Stimulated activated CD8-positive, alpha-beta memory T cell treated with anti-CD3 and anti-CD28 coated beads, Interleukin-12 subunit alpha, Interleukin-12 subunit beta, amount 100 ng/mL, for 1 hour (primary cell): ENCODE data around the gene TTLL8.
"Not testable (repeated sequence)": the region's sequence is repeated elsewhere in the genome, so short reads cannot be mapped to it uniquely, and the experiment has no call there.

ENCODE experiments used
- DNase-seq: peaks from one replicate; pipeline ENCODE4 v3.0.0-alpha.2; 2020; ENCODE audit warnings: low read depth

TTLL8 gene

DNA sequence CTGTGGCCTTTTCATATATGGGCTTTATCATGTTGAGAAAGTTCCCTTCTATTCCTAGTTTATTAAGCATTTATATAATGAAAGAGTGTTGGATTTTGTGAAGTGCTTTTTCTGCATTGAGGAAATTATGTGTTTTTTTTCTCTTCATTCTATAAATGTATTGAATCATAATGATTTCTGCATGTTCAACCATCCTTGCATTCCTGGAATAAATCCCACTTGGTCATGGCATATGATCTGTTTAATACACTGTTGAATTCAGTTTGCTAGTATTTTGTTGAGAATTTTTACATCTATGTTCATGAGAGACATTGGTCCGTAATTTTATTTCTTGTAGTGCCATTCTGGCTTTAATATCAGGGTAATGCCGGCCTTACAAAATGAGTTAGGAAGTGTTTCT is 71.8 kb downstream of the TTLL8 start:
- no peak for DNase-seq

DNA sequence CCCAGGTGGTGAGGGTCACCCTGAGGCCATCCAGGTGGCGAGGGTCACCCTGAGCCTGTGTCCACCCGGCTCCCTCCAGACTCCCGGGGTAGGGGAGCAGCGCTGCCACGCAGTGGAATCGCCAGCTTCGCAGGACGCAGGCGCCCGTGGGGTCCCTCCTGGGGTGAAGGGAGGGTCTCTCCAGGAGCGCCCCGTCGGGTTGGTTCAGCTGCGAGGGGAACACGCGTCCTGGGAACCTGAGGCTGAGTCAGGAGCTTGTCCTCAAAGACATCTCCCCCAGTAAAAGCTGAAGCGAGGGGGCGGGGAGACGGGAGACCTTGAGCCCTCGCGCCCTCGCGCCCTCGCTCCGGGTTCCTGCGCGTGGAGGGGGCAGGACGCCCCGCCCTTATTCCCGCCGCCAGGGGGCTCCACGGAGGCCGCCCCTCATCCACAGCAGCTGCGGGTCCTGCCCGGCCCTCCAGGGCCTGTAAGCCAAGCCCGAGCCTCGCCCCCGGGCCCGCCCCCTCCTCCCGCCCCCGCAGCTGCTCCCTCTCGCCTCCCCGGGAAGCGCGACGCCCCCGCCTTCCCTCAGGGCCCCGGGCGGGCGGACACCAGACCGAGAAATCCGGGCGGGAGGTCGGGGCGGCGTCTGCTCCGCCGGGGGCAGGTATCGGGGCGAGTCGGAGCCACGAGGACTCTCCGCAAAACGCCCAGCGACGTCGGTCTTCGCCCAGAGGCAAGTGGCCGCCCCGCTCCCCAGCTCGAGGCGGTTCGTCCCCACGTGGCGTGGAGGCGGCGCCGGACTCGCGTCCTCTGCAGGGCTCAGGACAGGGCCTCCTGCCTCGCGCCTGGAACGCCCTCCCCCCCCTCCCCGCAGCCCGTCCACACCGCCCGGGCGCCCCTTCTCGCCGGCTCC is 74.7 kb downstream of the TTLL8 start:
- no peak for DNase-seq

DNA sequence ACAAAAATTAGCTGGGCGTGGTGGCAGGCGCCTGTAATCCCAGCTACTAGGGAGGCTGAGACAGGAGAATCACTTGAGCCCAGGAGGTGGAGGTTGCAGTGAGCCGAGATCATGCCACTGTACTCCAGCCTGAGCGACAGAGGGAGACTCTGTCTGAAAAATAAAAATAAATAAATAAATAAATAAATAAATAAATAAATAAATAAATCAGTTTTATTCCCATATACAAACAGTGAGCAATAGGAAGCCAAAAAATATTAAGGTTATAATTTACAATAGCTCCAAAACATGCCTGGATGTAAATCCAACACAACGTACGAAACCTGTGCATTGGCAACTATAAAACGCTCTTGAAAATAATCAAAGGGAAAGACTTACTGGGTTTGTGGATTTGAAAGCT is 76.3 kb downstream of the TTLL8 start:
- not testable (repeated sequence) for DNase-seq

DNA sequence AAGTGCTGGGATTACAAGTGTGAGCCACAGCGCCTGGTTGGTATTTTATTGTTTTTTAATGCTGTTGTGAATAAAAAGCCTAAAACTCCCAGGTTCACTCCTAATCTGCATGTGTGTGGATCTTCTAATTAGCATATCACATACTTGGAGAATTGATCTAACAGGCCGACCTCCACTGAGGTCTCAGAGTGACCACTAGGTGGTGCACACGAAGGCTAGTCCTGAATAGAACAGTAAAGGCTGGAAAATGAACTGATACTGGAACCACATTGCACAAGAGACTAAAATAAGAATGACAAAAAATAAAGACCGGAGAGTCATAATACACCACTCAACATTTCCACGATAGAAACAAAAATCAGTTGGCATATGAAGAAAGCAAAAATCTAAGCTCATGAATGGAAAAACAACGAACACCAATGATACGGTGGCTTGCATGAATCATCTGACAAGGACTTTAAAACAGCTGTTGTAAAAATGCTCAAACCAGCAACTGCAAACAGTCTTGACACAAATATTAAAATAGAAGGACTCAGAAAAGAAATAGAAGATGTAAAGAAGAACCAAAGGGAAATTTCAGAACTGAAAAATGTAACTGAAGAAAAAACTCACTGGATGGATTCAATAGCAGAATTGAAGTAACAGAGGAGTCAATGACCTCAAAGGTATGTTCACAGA is 78.4 kb downstream of the TTLL8 start:
- DNase-seq = no peak

DNA sequence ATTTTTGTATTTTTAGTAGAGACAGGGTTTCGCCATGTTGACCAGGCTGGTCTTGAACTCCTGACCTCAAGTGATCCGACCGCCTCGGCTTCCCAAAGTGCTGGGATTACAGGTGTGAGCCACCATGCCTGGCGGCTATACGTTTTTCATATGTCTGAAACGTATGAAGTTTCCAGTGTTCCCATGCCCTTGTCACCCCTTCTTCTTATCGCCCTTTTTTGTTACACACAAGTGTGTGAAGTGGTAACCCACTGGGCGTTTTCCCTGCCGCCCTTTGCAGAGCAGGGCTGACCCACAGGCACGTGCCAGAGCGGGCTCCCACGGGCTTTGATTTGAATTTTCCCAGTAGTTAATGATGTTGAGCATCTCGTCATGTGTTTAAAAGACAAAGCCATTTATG is 80.5 kb downstream of the TTLL8 start:
- no peak for DNase-seq

DNA sequence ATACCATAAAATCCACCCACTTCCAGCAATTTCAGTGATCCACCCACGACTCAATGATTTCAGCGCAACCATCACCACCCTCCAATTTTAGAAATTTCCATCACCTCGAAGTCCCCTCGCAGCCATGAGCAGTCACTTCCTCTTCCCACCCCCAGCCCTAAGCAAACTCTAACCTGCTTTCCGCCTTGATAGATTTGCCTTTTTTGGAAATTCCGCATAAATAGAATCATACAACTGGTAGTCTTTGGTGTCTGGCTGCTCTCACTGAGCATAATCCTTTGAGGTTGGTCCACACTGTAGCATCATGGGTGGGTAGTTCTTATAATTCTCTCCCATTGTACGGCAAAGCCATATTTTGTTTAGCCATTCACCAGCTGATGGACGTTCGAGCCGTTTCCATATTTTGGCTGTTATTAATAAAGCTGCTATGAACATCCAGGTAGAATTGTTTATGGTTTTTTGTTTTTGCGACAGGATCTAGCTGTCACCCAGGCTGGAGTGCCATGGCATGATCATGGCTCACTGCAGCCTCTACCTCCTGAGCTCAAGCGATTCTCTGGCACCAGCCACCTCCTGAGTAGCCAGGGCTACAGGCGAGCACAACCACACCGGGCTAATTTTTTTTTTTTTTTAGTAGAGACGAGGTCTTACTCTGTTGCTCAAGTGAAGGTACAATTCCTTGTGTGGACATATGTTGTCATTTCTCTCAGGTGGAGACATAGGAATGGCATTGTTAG is 81.5 kb downstream of the TTLL8 start:
- no peak for DNase-seq

DNA sequence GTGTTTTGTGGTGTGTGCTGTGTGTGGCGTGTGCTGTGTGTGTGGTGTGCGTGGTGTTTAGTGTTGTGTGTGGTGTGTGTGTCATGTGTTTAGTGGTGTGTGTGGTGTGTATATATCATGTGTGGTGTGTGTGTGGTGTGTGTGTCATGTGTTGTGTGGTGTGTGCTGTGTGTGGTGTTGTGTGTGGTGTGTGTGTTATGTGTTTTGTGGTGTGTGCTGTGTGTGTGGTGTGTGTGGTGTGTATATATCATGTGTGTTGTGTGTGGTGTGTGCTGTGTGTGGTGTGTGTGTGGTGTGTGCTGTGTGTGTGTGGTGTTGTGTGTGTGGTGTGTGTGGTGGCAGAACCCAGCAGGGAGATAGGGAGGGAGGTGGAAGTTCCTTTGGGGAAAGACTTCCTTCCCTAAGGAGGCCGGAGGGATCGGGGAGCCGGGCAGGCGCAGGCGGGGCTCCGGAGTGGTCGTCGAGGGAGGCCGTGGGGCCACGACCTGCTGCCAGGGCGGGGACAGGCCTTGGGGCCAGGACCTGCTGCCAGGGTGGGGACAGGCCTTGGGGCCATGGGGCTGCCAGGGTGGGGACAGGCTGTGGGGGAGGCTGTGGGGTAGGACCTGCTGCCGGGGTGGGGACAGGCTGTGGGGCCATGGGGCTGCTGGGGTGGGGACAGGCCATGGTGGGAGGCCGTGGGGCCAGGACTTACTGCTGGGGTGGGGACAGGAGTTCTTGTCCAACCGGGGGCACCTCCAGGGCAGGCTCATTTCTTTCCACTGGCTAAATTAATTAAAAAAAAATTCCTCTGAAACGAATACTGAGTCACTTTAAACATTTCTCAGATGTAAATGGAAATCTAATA is 82.3 kb downstream of the TTLL8 start:
- DNase-seq = no peak

DNA sequence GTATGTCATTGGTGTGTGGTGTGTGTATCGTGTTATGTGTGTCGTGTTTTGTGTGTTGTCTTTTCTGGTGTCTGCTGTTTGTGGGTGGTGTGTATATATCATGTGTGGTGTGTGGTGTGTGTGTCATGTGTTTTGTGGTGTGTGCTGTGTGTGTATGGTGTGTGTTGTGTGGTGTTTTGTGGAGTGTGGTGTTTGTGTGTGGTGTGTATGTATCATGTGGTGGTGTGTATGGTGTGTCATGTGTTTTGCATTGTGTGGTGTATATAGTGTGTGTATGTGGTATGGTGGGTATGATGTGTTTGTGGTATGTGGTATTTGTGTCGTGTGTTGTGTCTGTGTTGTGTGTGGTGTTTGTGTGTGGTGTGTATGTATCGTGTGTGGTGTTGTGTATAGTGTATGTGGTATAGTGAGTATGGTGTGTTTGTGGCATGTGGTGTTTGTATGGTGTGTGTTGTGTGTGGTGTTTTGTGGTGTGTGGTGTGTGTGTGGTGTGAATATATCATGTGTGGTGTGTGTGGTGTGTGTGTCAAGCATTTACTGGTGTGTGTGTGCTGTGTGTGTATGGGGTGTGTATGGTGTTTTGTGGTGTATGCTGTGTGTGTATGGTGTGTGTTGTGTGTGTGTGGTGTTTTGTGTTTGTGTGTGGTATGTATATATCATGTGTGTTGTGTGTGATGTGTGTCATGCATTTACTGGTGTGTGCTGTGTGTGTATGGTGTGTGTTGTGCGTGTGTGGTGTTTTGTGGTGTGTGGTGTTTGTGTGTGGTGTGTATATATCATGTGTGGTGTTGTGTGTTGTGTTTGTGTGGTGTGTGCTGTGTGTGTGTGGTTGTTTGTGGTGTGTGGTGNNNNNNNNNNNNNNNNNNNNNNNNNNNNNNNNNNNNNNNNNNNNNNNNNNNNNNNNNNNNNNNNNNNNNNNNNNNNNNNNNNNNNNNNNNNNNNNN is 84.8 kb downstream of the TTLL8 start:
- no peak for DNase-seq

DNA sequence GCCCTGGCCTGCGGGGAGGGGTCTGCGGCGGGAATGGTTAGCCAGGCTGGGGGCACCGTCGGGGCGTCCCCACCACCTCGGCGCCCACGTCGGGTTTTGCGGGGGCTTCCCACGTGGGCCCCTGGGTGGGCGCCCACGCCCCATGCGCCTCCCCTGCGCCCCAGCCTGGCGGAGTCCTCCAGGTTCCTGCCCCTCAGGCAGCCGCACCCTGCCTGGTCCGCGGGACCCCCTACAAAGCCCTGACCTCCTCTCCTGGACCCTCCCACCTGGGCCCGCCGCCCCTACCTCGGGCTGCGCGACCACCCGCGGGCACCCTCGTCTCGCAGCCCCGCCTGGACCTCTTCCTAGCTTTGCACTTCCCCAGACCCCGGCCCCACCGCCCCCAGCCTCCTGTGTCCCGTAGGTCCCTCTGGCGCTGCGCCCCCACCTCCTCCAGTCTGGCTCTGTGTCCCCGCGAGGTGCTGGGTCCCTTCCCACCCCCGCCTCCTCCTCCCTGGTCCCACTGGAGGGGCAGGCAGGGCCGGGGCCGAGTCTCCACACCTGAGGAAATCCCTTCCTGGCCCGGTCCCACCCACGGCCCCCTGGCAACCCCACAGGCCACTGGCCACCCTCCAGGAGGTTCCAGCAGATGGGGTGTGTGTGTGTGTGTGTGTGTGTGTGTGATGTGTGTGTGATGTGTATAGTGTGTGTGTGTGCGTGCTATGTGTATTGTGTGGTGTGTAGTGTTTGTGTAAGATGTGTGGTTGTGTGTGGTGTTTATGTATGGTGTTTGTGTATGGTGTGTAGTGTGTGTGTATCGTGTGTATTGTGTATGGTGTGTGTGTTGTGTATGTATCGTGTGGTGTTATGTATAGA is 85.7 kb downstream of the TTLL8 start:
- no peak for DNase-seq

DNA sequence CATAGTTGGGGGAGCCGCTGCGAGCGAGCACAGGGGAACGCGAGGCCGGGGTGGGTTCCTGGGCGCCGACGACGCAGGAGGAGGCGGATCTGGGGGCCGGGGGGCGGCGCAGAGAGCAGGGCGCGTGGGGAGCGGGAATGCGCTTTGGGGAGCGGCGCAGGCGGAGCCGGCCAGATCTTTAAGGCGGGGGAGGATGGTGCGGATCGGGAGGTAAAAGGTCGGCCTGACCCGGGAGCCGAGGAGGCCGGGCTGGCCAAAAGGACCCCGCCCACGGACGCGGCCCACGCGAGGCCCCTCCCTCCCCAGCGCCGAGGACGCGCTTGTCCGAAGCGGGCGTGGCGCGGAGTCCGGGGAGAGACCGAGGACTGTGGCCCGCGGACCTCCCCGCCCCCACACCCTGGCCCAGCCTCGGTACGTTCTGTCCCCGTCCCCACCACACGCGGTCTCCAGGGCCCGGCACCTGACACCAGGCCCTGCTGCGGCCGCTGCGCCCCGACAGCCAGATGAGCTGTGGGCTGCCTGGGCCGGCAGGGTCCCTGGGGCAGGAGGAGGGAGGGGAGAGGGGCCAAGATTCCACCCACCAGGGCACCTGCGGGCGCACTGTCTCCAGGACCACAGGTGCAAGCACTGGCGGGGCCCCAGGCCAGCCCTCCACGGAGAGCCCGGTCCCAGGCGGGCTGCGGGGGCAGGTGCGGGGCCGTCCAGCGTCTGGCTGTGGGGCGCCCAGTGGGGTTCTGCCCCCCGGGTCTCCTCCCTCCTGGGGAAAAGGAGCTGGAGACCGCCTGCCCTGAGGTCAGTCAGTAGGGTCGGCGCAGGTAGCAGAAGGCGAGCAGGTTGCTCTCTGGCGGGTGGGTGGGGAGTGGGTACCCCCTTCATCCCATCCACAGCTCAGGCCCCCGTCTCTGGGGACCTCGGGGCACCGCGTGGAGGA is 86.6 kb downstream of the TTLL8 start:
- no peak for DNase-seq

DNA sequence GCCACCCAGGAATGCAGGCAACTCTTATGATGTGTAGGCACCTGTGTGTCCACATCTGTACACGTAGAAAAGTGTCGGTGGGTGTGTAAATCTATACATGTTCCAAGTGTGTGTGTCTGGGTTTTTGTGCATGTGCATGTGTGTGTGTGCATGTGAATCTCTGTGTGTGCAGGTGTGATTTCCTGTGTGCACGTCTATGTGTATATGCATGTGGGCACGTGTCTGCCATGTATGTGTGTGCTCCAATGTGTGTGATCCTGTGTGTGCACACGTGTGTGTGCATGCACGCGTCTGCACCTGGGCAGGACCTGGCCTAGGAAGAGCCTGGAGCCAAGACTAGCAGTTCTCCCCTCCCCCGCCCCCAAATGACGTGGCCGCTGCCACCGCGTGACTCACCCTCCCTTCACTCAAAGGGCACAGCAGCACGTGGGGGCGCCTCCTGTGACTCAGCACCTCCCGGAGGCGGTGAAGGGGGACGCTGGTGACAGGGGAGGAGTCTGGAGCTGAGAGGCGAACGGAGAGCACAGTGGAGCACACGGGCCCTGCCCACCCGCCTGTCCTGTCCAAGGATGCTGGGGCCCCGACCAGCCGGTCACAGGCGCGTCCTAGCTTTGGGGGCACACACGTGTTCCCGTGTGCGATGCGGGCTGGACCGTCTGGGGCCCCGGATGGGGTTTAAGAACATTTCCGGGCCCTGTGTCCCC is 87.4 kb downstream of the TTLL8 start:
- peak; percentile 93 for DNase-seq

DNA sequence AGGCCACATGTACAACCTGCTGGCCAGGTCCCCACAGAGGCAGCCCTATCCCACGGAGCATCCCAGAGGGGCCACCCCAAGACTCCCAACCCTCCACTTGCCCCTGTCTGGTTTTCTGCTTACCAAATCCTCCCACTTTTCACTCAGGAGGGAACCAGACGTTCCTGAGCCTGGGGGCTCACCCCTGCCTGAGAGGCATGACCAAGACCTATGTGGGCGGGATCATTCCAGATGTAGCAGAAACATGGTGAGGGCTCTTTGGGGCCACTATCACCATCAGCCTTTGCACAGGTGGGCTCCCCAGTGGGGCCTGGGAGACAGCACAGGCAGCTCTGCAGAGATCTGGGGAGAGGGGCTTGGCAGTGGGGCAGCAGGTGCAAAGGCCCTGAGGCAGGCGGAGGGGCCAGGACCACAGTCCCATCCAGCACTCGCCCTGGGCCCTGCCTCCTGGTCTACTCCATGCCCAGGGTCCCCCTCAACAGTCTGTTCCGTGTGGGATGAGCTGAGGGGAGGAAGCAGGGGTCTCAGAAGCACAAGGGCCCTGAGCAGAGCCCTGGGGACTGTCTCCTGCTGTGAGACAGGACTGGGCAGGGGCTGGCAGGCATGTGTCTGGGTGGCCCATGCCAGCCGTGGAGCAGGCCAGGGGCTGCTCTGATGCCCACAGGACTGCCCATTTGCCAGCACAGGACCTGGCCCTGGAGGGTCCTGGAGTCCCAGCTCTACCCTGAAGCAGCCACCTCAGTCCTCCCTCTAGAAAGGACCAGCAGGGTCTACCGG is 88.2 kb downstream of the TTLL8 start:
- no peak for DNase-seq

DNA sequence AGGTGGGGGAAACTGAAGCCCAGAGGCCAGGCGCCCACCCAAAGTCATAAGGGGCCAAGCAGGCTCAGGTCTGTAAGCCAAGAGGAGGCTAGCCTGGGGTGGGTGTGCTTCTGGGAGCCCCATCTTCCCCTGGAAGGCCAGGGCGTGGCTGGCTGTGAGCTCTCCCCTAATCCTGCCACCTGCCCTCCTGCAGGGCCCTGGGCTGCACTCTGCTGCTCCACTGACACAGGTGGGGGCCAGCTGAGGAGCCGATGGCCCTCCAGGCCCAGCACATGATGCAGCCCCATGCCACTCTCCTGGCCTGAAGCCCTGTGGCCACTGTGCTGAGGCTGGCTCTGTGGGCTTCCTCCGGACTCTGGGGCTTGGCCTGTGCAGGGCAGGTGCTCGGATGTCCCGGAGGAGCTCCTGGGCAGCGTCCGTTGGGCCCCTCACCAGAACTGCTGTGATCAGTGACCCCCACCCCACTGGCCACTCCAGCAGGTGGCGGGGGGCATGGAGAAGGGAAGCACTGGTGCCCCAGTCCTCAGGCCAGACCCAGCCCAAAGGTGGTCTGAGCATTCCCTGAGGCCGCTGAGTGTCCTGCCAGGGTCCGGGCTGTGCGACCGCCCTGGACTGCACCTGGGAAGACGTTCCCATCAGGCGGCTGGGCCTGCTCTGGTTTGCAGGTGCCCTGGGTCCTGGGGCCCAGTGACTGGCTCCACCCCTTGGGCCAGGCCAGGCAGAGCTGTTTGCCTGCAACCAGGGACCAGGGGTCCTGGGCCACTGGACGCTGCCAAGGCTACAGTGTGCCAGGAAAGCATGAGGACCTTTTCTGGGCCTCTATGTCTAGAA is 89.1 kb downstream of the TTLL8 start:
- no peak for DNase-seq
